ENCODE measurements around the gene ATP8A1. TPM values are rescaled to one million over a fixed set of nuclear protein-coding genes. Genes with fewer than 3 reads are reported as not detected.

Gene ATP8A1
- total RNA-seq, 2 donors from 2014 or later: 17.9 to 18.7 TPM

DNA sequence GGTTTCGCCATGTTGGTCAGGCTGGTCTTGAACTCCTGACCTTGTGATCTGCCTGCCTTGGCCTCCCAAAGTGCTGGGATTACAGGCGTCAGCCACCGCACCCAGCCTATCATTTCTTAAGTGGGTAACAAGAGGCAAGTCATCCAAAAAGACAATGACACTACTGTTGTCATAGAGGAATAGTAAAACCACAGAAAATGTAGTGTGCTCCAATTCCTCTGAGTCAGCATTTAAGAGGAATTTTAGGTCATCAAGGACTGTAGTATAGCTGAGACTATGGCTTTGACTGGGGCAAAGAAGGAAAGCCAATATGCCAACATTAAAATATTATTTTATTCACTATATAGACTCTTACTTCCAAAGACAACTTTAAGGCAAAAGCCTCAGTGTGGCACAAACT is 48.4 kb downstream of the ATP8A1 start:
- TF ChIP-seq, protein P1, sequence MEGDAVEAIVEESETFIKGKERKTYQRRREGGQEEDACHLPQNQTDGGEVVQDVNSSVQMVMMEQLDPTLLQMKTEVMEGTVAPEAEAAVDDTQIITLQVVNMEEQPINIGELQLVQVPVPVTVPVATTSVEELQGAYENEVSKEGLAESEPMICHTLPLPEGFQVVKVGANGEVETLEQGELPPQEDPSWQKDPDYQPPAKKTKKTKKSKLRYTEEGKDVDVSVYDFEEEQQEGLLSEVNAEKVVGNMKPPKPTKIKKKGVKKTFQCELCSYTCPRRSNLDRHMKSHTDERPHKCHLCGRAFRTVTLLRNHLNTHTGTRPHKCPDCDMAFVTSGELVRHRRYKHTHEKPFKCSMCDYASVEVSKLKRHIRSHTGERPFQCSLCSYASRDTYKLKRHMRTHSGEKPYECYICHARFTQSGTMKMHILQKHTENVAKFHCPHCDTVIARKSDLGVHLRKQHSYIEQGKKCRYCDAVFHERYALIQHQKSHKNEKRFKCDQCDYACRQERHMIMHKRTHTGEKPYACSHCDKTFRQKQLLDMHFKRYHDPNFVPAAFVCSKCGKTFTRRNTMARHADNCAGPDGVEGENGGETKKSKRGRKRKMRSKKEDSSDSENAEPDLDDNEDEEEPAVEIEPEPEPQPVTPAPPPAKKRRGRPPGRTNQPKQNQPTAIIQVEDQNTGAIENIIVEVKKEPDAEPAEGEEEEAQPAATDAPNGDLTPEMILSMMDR (conservative IDR thresholded peaks at IDR 0.05): no peak
- H3K4me1 Mint-ChIP-seq: peaks cover 36% of the 10 kb centered on the region

DNA sequence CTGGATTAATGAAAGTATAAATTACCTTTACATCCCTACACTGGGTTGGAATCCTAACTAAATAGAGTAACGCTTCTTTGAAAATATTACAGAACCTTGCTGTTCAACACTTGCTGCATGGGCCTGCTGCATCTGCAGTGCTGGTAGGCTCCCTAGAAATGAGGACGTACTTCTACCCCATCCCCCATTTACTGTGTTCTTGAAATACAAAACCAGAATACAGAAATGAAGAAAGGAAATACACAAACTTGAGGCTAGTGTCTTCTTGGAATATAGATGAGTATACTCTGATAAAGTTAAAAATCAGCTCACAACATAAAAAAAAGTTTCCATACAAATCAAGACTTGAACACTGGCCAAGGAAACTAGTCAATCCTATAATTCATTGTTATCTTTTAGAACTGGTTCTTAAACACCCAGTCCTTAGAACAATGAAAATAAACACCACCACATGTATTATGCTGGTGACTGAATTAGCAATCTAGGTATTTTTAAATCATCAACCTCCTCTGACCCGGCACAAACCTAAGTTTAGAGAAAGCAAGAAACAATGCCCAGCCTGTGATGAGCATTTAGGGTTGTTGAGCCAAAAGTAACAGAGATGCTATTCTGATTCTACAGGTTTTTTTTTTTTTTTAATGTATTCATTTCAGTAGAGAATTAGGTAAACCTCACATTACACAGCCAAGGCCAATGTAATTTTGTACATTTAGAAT is 49.7 kb downstream of the ATP8A1 start:
- Mint-ChIP-seq H3K27me3 (ENCODE audit: insufficient read depth) (peaks cover 8% of the 10 kb centered on the region), H3K27ac (no peak overlapping the region), H3K4me3 (no peak overlapping the region), H3K9me3 (no peaks in the 10 kb centered on the region), H3K4me1 (peaks cover 31% of the 10 kb centered on the region), H3K36me3 (ENCODE audit: low read depth) (no peaks in the 10 kb centered on the region)
- peaks cover 5% of the 10 kb centered on the region for H3K4me1 ChIP-seq (ENCODE audit: control insufficient read depth, insufficient read depth, low read length)
- no peak for DNase-seq
- 60 to 88% methylated on average over 1 to 3 of the region's 3 CpGs for WGBS, 2 experiments (ENCODE audit: insufficient coverage in 1 of 2, insufficient read length in 1 of 2)
- TF ChIP-seq, protein P1 (conservative IDR thresholded peaks at IDR 0.05): no peak
- no peak overlapping the region for H3K27ac ChIP-seq (ENCODE audit: low read depth, low read length)
- H3K27me3 ChIP-seq (ENCODE audit: control insufficient read depth, insufficient read depth, low read length, poor library complexity, severe bottlenecking): no peaks in the 10 kb centered on the region
- no peak overlapping the region for H3K4me3 ChIP-seq (ENCODE audit: low read length)
- H3K9ac ChIP-seq (ENCODE audit: extremely low read depth, low read length, poor library complexity, severe bottlenecking): no peak overlapping the region
- no peaks in the 10 kb centered on the region for H3K36me3 ChIP-seq (ENCODE audit: control insufficient read depth, insufficient read depth, low read length)
- no peaks in the 10 kb centered on the region for H3K9me3 ChIP-seq (ENCODE audit: control insufficient read depth, low read length)

More for the DNA sequence above, 48.4 kb downstream of the ATP8A1 start:
- no peaks in the 10 kb centered on the region for H3K9me3 ChIP-seq (ENCODE audit: control insufficient read depth, low read length)
- no peaks in the 10 kb centered on the region for H3K27me3 ChIP-seq (ENCODE audit: control insufficient read depth, insufficient read depth, low read length, poor library complexity, severe bottlenecking)
- H3K4me1 ChIP-seq (ENCODE audit: control insufficient read depth, insufficient read depth, low read length): peaks cover 5% of the 10 kb centered on the region
- no peaks in the 10 kb centered on the region for H3K36me3 ChIP-seq (ENCODE audit: control insufficient read depth, insufficient read depth, low read length)
- no peak overlapping the region for H3K27ac ChIP-seq (ENCODE audit: low read depth, low read length)
- 84% methylated on average over 3 of the region's 3 CpGs; no CpG with 5 or more reads in 1 of the 2 experiments for WGBS, 2 experiments (ENCODE audit: insufficient coverage in 1 of 2, insufficient read length in 1 of 2)
- no peak overlapping the region for H3K4me3 ChIP-seq (ENCODE audit: low read length)
- no peak overlapping the region for H3K27ac Mint-ChIP-seq
- no peak for DNase-seq
- no peak overlapping the region for H3K4me3 Mint-ChIP-seq
- H3K9me3 Mint-ChIP-seq: no peaks in the 10 kb centered on the region
- H3K36me3 Mint-ChIP-seq (ENCODE audit: low read depth): no peaks in the 10 kb centered on the region
- H3K27me3 Mint-ChIP-seq (ENCODE audit: insufficient read depth): peaks cover 8% of the 10 kb centered on the region
- no peak overlapping the region for H3K9ac ChIP-seq (ENCODE audit: extremely low read depth, low read length, poor library complexity, severe bottlenecking)

DNA sequence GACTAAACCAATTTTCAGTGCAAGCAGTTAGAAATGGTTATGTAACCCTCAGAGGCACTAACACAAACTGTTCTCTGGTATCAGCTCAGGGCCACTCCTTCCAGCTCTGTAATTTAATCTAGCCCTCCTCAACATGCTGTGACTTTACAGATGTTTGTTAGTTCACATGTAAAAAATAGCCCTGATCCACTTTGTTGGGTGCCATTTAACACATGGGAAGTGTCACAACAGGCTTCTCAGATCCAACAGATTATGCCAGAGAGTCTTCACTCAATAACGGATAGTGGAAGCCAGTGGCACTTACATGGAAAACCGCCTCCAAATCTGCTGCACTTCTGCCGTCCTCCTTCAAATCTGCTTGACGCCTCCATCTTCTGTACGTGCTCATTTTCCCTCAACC is 51.6 kb downstream of the ATP8A1 start:
- Histone ChIP-seq H3K4me3 (ENCODE audit: low read length) (no peak overlapping the region), H3K27me3 (ENCODE audit: control insufficient read depth, insufficient read depth, low read length, poor library complexity, severe bottlenecking) (no peaks in the 10 kb centered on the region), H3K36me3 (ENCODE audit: control insufficient read depth, insufficient read depth, low read length) (no peaks in the 10 kb centered on the region), H3K27ac (ENCODE audit: low read depth, low read length) (no peak overlapping the region), H3K4me1 (ENCODE audit: control insufficient read depth, insufficient read depth, low read length) (peaks cover 5% of the 10 kb centered on the region), H3K9ac (ENCODE audit: extremely low read depth, low read length, poor library complexity, severe bottlenecking) (no peak overlapping the region), H3K9me3 (ENCODE audit: control insufficient read depth, low read length) (no peaks in the 10 kb centered on the region)
- WGBS, 2 experiments (ENCODE audit: insufficient coverage in 1 of 2, insufficient read length in 1 of 2): 76 to 83% methylated on average over 5 of the region's 5 CpGs
- Mint-ChIP-seq H3K9me3 (no peaks in the 10 kb centered on the region), H3K36me3 (ENCODE audit: low read depth) (no peaks in the 10 kb centered on the region), H3K4me3 (no peak overlapping the region), H3K4me1 (peaks cover 20% of the 10 kb centered on the region), H3K27me3 (ENCODE audit: insufficient read depth) (peaks cover 8% of the 10 kb centered on the region), H3K27ac (no peak overlapping the region)
- TF ChIP-seq, protein P1 (conservative IDR thresholded peaks at IDR 0.05): no peak
- DNase-seq: no peak

All from endodermal cell (in vitro differentiated cells).